ENCODE data around the gene DEGS2.
"Not testable (repeated sequence)": the region's sequence is repeated elsewhere in the genome, so short reads cannot be mapped to it uniquely, and the experiment has no call there.

DEGS2 gene

DNA sequence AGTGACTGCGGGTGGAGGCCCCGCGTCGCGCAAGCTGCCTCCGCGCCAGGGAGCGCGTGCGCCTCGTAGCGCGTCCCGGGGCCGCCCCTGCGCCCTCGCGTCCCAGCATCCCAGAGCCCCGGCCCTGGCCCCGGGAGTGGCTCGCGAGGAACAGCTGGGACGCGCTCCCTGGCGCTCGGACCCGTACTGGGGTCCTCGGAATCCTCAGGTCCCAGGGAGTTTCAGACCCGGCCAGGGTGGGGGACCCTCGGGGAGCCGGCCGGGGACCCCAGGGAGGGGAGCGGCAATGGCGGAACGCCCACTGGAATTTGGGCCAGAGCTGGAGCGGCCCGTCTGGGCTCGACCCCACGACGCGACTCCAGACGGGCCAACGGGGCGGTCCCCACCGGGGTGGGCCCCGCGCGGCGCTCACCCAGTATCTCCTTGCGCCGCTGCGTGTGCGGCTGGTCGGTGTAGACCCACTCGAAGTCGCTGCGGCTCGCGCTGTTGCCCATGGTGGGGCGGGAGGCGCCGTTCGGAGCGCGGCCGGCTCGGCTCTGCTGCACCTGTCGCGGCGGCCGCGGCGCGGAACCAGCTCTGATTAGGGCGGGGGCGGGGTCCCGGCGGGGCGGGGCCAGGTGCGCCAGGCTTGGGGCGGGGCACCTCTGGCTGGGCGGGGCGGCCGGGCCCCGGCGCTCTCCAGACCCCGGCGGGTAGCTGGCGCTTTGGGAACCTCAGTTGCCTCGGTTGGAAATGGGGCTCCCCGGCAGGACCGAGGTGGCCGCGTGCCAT lies at the start of gene DEGS2:
DEGS2 (minus strand) TSS at position 552 of the 771 bp plus-strand sequence; CDS start at position 494, 58 bp downstream.
- no peaks in the 10 kb centered on the region for H3K36me3 ChIP-seq (ENCODE audit: control insufficient read depth, low read length)
- no peak within 1 kb of the TSS for H3K27ac ChIP-seq (ENCODE audit: low read depth, low read length)
- H3K4me3 ChIP-seq (ENCODE audit: low read length), result peak within 1 kb of the TSS; percentile 75

DNA sequence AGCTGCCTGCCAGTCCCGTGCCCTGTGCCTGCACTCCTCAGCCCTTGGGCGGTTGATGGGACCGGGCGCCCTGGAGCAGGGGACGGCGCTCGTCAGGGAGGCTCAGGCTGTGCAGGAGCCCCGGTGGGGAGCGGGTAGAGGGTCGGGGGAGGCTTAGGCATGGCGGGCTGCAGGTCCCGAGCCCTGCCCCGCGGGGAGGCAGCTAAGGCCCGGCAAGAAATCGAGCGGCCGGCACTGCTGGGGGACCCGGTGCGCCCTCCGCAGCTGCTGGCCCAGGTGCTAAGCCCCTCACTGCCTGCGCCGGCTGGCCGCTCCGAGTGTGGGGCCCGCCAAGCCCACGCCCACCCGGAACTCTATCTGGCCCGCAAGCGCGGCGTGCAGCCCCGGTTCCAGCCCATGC lies 48.7 kb upstream of the DEGS2 start:
- H3K9me3 ChIP-seq (ENCODE audit: control insufficient read depth, insufficient read depth, low read length); H3K27me3 ChIP-seq (ENCODE audit: control insufficient read depth, low read length); H3K36me3 ChIP-seq (ENCODE audit: control insufficient read depth, low read length); H3K27ac ChIP-seq (ENCODE audit: low read depth, low read length); H3K9me2 ChIP-seq (replicated peaks; ENCODE audit: control insufficient read depth, low read length); H3F3A ChIP-seq (ENCODE audit: control insufficient read depth, insufficient read depth); H3K4me1 ChIP-seq (ENCODE audit: control insufficient read depth, low read length); H3K4me3 ChIP-seq (ENCODE audit: low read length); H4K20me1 ChIP-seq (ENCODE audit: control insufficient read depth, insufficient read depth, low read depth, low read length); H3K4me2 ChIP-seq (ENCODE audit: low read length); H3K79me2 ChIP-seq (ENCODE audit: control insufficient read depth, low read length): not testable (repeated sequence)

More for the DNA sequence above, at the start of gene DEGS2:
- peaks cover 3% of the 10 kb centered on the region; the same call in 1 of the 2 replicates for H3F3A ChIP-seq (ENCODE audit: control insufficient read depth, insufficient read depth)
- no peaks in the 10 kb centered on the region for H3K79me2 ChIP-seq (ENCODE audit: control insufficient read depth, low read length)
- TF ChIP-seq EZH2phosphoT487 (IDR thresholded peaks at IDR 0.05; ENCODE audit: borderline replicate concordance, low read length), result peak; percentile 67; the same call in 1 of the 2 replicates
- TF ChIP-seq, protein P1, sequence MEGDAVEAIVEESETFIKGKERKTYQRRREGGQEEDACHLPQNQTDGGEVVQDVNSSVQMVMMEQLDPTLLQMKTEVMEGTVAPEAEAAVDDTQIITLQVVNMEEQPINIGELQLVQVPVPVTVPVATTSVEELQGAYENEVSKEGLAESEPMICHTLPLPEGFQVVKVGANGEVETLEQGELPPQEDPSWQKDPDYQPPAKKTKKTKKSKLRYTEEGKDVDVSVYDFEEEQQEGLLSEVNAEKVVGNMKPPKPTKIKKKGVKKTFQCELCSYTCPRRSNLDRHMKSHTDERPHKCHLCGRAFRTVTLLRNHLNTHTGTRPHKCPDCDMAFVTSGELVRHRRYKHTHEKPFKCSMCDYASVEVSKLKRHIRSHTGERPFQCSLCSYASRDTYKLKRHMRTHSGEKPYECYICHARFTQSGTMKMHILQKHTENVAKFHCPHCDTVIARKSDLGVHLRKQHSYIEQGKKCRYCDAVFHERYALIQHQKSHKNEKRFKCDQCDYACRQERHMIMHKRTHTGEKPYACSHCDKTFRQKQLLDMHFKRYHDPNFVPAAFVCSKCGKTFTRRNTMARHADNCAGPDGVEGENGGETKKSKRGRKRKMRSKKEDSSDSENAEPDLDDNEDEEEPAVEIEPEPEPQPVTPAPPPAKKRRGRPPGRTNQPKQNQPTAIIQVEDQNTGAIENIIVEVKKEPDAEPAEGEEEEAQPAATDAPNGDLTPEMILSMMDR (IDR thresholded peaks at IDR 0.05; ENCODE audit: low read depth, low read length, poor library complexity, severe bottlenecking), result no peak
- H3K27me3 ChIP-seq (ENCODE audit: control insufficient read depth, low read length), result peaks cover 26% of the 10 kb centered on the region
- peaks cover 29% of the 10 kb centered on the region for H3K4me1 ChIP-seq (ENCODE audit: control insufficient read depth, low read length)
- no peaks in the 10 kb centered on the region for H3K9me2 ChIP-seq (replicated peaks; ENCODE audit: control insufficient read depth, low read length)
- peaks cover 13% of the 10 kb centered on the region for H3K9me3 ChIP-seq (ENCODE audit: control insufficient read depth, insufficient read depth, low read length)
- H3K4me2 ChIP-seq (ENCODE audit: low read length), result peak within 1 kb of the TSS; percentile 90
- no peaks in the 10 kb centered on the region for H4K20me1 ChIP-seq (ENCODE audit: control insufficient read depth, insufficient read depth, low read depth, low read length)

DNA sequence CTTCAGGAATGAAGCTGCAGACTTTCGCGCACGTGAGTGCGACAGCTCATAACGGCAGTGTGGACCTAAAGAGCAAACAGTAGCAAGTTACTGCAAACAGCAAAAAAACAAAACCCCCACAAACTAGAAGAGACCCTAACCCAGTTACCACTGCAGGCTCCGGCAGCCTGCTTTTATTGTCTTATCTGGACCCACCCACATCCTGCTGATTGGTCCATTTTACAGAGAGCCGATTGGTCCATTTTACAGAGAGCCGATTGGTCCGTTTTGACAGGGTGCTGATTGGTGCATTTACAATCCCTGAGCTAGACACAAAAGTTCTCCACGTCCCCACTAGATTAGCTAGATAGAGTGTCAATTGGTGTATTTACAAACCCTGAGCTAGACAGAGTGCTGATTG lies 48.1 kb upstream of the DEGS2 start:
- H3K27me3 ChIP-seq (ENCODE audit: control insufficient read depth, low read length); H3K9me2 ChIP-seq (replicated peaks; ENCODE audit: control insufficient read depth, low read length); H3K4me3 ChIP-seq (ENCODE audit: low read length); H3K4me2 ChIP-seq (ENCODE audit: low read length); H3K27ac ChIP-seq (ENCODE audit: low read depth, low read length); H3K79me2 ChIP-seq (ENCODE audit: control insufficient read depth, low read length); H3K4me1 ChIP-seq (ENCODE audit: control insufficient read depth, low read length); H3K36me3 ChIP-seq (ENCODE audit: control insufficient read depth, low read length); H3K9me3 ChIP-seq (ENCODE audit: control insufficient read depth, insufficient read depth, low read length); H3F3A ChIP-seq (ENCODE audit: control insufficient read depth, insufficient read depth); H4K20me1 ChIP-seq (ENCODE audit: control insufficient read depth, insufficient read depth, low read depth, low read length): not testable (repeated sequence)

DNA sequence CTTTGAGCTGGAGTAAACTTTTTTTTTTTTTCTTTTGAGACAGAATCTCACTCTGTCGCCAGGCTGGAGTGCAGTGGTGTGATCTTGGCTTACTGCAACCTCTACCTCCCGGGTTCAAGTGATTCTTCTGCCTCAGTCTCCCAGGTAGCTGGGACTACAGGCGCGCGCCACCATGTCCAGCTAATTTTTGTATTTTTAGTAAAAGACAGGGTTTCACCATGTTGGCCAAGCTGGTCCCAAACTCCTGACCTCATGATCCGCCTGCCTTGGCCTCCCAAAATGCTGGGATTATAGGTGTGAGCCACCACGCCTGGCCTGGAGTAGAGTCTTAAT lies 45.4 kb upstream of the DEGS2 start:
- H3K9me3 ChIP-seq (ENCODE audit: control insufficient read depth, insufficient read depth, low read length); H3K27me3 ChIP-seq (ENCODE audit: control insufficient read depth, low read length); H3K79me2 ChIP-seq (ENCODE audit: control insufficient read depth, low read length); H3K27ac ChIP-seq (ENCODE audit: low read depth, low read length); H3K4me3 ChIP-seq (ENCODE audit: low read length); H3K4me2 ChIP-seq (ENCODE audit: low read length); H4K20me1 ChIP-seq (ENCODE audit: control insufficient read depth, insufficient read depth, low read depth, low read length); H3K4me1 ChIP-seq (ENCODE audit: control insufficient read depth, low read length); H3F3A ChIP-seq (ENCODE audit: control insufficient read depth, insufficient read depth); H3K36me3 ChIP-seq (ENCODE audit: control insufficient read depth, low read length); H3K9me2 ChIP-seq (replicated peaks; ENCODE audit: control insufficient read depth, low read length): not testable (repeated sequence)
